ENCODE measurements around the gene RNF208.

Gene RNF208

DNA sequence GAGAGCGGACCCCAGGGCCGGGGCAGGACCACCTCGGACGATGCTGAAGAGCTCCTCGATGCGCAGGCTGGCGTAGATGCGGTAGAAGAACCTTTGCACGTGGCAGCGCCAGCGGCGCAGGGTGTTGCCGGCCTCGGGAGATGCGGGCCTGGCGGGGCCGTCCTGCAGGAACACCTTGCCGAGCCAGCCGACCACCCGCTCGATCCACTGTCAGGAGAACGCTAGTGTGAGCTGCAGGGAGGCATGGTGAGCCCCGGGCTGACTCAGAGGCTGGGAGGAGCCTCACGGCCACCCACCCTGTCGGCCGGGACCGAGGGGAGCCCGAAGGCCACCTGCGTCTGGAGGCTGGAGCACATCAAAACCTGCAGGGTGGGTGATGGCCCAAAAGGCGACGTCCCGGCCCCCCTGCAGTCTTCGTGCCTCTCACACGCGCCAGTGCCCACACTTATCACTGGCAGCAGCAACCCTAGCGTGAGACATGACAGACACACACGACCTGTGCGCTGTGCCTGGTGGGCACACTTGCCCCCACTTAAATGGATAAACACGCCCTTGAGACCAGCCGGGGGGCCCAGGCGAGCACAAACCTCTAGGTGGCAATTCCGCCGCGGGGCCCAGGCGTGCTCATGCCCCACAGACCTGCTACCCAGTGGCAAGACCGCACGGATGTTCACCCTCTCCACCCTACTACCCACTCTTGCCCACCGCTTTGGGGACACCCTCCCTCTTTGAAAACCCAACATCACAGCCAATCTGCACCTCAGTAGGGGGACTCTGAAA, 37.0 kb downstream of the RNF208 start:
- H3K4me3 ChIP-seq (ENCODE audit: low read length), result no peak overlapping the region
- DNase-seq (ENCODE audit: low read depth), result no peak
- TF ChIP-seq, protein P1, sequence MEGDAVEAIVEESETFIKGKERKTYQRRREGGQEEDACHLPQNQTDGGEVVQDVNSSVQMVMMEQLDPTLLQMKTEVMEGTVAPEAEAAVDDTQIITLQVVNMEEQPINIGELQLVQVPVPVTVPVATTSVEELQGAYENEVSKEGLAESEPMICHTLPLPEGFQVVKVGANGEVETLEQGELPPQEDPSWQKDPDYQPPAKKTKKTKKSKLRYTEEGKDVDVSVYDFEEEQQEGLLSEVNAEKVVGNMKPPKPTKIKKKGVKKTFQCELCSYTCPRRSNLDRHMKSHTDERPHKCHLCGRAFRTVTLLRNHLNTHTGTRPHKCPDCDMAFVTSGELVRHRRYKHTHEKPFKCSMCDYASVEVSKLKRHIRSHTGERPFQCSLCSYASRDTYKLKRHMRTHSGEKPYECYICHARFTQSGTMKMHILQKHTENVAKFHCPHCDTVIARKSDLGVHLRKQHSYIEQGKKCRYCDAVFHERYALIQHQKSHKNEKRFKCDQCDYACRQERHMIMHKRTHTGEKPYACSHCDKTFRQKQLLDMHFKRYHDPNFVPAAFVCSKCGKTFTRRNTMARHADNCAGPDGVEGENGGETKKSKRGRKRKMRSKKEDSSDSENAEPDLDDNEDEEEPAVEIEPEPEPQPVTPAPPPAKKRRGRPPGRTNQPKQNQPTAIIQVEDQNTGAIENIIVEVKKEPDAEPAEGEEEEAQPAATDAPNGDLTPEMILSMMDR (conservative IDR thresholded peaks at IDR 0.05; ENCODE audit: low read depth, low read length), result no peak

DNA sequence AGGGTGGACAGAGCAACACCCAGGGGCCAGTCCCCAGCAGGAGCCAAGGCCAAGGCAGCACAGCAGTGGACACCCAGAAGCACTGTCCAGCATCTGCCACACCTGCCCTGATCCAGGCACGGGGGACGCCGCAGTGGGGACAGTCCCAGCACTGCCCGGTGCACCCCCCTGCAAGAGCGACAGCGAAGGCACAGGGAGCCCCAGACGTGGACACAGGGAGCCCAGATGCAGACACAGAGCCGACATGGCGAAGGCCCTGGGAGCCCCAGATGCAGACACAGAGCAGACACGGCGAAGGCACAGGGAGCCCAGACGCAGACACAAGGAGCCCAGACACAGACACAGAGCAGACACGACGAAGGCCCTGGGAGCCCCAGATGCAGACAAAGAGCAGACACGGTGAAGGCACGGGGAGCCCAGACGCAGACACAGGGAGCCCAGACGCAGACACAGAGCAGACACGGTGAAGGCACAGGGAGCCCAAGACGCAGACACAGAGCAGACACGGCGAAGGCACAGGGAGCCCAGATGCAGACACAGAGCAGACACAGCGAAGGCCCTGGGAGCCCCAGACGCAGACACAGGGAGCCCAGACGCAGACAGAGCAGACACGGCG, 38.0 kb downstream of the RNF208 start:
- TF ChIP-seq, protein P1 (conservative IDR thresholded peaks at IDR 0.05; ENCODE audit: low read depth, low read length), result no peak
- no peak for DNase-seq (ENCODE audit: low read depth)
- H3K4me3 ChIP-seq (ENCODE audit: low read length), result no peak overlapping the region

DNA sequence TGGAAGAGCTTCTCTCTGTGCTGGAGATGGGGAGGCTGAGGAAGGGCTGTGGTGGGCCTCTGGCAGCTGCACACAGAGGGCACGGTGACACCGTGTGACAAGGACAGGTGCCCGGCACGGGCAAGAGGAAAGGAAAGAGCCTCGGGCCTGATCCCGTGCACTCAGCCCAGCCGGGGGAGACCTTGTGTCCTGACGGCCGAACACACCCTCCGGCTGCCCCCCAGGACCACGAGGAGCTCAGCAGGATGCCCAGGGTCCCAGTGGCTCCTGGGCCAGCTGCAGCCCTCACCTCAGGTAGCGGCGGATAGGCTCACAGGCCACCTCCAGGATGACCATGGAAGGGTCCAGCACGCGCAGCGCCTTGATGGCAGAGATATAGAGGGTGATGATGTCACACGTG, 39.2 kb downstream of the RNF208 start:
- no peak for DNase-seq (ENCODE audit: low read depth)
- H3K4me3 ChIP-seq (ENCODE audit: low read length), result no peak overlapping the region
- TF ChIP-seq, protein P1 (conservative IDR thresholded peaks at IDR 0.05; ENCODE audit: low read depth, low read length), result no peak

DNA sequence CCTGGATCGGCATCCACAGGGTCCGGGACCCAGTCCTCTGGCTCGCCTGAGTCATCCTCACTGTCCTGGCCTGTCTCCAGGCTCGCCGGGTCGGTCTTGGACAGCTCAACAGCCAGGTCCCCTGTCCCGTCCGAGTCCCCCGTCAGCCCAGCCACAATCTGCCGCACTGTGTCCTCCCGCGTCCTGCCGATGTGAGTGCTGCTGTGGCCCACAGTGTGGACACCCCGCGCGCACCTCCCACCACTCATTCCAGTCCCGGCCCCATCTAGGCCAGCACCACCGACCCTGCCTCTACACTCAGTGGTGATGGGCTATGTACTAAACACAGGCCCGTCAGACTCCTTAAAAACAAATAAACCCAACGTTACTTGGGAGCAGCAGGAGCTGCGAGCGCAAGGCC, 40.4 kb downstream of the RNF208 start:
- DNase-seq (ENCODE audit: low read depth), result no peak
- no peak overlapping the region for H3K4me3 ChIP-seq (ENCODE audit: low read length)
- TF ChIP-seq, protein P1 (conservative IDR thresholded peaks at IDR 0.05; ENCODE audit: low read depth, low read length), result no peak

DNA sequence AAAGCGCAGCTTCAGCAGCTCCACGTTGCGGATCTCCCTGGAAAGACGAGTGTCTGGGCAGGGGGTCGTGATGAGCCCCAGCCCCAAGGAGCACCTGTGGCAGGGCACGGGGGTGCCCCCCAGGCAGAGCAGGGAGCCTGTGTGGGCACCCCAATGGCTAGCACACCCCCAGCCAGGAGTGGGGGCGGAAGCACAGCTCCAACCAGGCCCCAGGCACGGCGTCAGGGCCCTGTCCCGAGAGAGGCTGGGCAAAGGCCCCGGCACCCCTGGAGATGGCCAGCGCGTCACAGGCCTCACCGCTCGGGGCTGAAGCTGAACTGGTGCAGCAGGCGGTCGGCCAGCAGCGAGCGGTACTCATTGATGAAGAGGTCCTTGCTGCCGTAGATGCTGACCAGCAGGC, 41.5 kb downstream of the RNF208 start:
- DNase-seq (ENCODE audit: low read depth), result no peak
- TF ChIP-seq, protein P1 (conservative IDR thresholded peaks at IDR 0.05; ENCODE audit: low read depth, low read length), result no peak
- no peak overlapping the region for H3K4me3 ChIP-seq (ENCODE audit: low read length)

DNA sequence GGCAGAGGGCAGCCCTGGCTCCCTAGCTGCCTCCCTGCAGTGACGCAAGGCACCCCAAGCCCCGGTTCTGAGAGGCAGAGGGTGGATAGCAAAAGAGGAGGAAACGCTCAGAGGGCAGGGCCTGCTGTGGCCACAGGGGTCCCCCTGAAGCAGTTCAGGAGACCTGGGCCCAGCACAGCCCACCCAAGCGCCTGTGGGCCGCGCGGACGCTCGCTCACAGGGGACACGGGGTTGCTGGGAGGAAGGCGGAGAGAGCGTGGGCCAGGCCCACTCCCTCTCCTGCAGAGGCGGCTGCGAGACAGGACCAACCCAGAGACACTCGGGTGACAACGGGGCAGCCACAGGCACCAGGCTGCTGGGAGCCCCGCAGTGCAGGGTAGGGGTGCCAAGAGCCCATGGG, 42.3 kb downstream of the RNF208 start:
- no peak for DNase-seq (ENCODE audit: low read depth)
- TF ChIP-seq, protein P1 (conservative IDR thresholded peaks at IDR 0.05; ENCODE audit: low read depth, low read length), result no peak
- H3K4me3 ChIP-seq (ENCODE audit: low read length), result no peak overlapping the region
